Glutamatergic neuron (in vitro differentiated cells): ENCODE data around the gene RERG. TPM values are rescaled to one million over a fixed set of nuclear protein-coding genes. Genes with fewer than 3 reads are reported as not detected.

ENCODE experiments used
- DNase-seq: peaks from one replicate; pipeline ENCODE4 v3.0.0; 2022
- H3K27ac Mint-ChIP-seq: one replicate; pipeline ENCODE4 v1.8.0; 2020; ENCODE audit warnings: mild to moderate bottlenecking, mixed read lengths, inconsistent platforms; ENCODE audit not compliant: unreplicated experiment
- H3K27me3 Mint-ChIP-seq: one replicate; pipeline ENCODE4 v1.8.0; 2020; ENCODE audit warnings: mild to moderate bottlenecking, moderate library complexity, mixed read lengths, inconsistent platforms; ENCODE audit not compliant: unreplicated experiment
- H3K36me3 Mint-ChIP-seq: one replicate; pipeline ENCODE4 v1.8.0; 2020; ENCODE audit warnings: mild to moderate bottlenecking, mixed read lengths, inconsistent platforms; ENCODE audit not compliant: unreplicated experiment
- H3K4me1 Mint-ChIP-seq: one replicate; pipeline ENCODE4 v1.8.0; 2020; ENCODE audit warnings: mild to moderate bottlenecking, low read depth, mixed read lengths, inconsistent platforms; ENCODE audit not compliant: unreplicated experiment
- H3K4me3 Mint-ChIP-seq: one replicate; pipeline ENCODE4 v1.8.0; 2020; ENCODE audit warnings: mild to moderate bottlenecking, mixed read lengths, inconsistent platforms; ENCODE audit not compliant: unreplicated experiment
- H3K9me3 Mint-ChIP-seq: one replicate; pipeline ENCODE4 v1.8.0; 2020; ENCODE audit warnings: mild to moderate bottlenecking, moderate library complexity, mixed read lengths, inconsistent platforms; ENCODE audit not compliant: unreplicated experiment
- total RNA-seq: library from RNA; stranded (reverse); fragmentation: NEBNext Ultra II Directional; extraction: Animal tissue kit (Norgen Biotek cat#: 25700); gene quantifications from one replicate; pipeline ENCODE4 v1.2.1, GENCODE V29; 2021; ENCODE audit not compliant: unreplicated experiment
- TF ChIP-seq, protein P1 (sequence below): fragments of 200-600 bp; sonication (generic); IDR thresholded peaks from one replicate; pipeline ENCODE4 v1.5.0; 2021; ENCODE audit not compliant: partially characterized antibody, unreplicated experiment

RERG gene
- total RNA-seq, 1 donor from 2014 or later, result not detected

DNA sequence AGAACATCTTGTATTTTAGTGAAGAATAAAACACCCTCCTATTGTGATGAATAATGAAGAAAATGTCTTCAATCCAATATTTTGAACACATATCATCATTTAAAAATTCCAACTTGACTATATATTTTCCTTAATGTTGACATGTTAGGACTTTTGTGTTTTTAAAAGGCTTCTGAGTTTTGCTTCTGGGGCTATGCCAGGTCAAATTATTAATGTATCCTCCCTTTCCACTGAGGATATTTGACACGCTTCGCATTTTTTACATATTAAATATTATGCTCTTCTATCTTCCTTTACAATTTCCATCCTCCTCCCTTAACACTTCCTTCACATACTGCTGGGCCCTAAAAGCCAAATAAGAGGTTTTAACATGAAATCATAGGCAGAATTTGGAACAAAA lies 20.6 kb downstream of the RERG start:
- TF ChIP-seq, protein P1, sequence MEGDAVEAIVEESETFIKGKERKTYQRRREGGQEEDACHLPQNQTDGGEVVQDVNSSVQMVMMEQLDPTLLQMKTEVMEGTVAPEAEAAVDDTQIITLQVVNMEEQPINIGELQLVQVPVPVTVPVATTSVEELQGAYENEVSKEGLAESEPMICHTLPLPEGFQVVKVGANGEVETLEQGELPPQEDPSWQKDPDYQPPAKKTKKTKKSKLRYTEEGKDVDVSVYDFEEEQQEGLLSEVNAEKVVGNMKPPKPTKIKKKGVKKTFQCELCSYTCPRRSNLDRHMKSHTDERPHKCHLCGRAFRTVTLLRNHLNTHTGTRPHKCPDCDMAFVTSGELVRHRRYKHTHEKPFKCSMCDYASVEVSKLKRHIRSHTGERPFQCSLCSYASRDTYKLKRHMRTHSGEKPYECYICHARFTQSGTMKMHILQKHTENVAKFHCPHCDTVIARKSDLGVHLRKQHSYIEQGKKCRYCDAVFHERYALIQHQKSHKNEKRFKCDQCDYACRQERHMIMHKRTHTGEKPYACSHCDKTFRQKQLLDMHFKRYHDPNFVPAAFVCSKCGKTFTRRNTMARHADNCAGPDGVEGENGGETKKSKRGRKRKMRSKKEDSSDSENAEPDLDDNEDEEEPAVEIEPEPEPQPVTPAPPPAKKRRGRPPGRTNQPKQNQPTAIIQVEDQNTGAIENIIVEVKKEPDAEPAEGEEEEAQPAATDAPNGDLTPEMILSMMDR, result no peak
- Mint-ChIP-seq H3K4me3 (no peak overlapping the region), H3K4me1 (no peaks in the 10 kb centered on the region), H3K27me3 (no peaks in the 10 kb centered on the region), H3K36me3 (peaks cover 5% of the 10 kb centered on the region), H3K27ac (no peak overlapping the region), H3K9me3 (peaks cover 2% of the 10 kb centered on the region)
- DNase-seq, result no peak

GRCh38 chr12:15199930-15200329 lies 21.3 kb downstream of the RERG start:
- no peak for DNase-seq
- no peak overlapping the region for H3K27ac Mint-ChIP-seq
- H3K4me3 Mint-ChIP-seq, result no peak overlapping the region
- peaks cover 5% of the 10 kb centered on the region for H3K36me3 Mint-ChIP-seq
- no peaks in the 10 kb centered on the region for H3K4me1 Mint-ChIP-seq
- TF ChIP-seq, protein P1, result no peak
- no peaks in the 10 kb centered on the region for H3K27me3 Mint-ChIP-seq
- peaks cover 2% of the 10 kb centered on the region for H3K9me3 Mint-ChIP-seq

DNA sequence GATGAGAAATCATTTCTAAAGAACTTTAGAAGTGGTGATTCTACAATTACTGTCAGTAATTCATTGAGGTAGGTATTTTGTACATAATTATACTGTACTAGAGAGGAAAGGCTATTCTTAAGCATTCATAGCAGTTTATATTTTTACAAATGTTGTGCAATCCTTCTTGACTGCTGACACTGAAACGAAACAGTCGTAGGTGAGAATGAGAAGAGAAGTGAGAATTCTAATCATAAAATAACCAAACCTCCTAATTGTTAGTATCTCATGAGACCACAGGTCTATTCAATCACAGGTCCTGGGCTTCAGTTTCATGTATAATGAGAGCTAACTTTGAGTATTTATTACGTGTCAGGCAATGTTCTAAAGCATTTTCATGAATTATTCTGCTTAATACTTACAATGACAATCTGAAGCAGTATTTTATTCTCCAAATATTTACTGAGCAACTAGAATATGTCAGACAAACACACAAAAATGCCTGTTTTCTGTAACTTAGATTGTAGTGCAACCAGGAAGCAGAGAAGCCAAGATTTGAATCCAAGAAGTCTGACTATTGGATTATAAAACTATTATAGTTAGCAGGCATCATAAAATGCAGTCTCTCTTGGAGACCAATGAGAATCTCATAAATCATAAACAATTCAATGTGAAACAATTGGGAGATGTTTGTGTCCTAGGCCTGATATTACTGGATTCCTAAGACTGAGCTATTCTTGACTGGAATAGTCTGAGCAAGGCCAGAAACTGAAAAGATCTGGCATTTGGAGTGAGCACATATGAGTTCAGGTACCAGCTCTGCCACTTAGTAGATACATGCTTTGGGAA lies 24.3 kb downstream of the RERG start:
- Mint-ChIP-seq H3K36me3 (no peaks in the 10 kb centered on the region), H3K27me3 (no peaks in the 10 kb centered on the region), H3K4me1 (no peaks in the 10 kb centered on the region), H3K9me3 (no peaks in the 10 kb centered on the region), H3K27ac (no peak overlapping the region), H3K4me3 (no peak overlapping the region)
- DNase-seq, result no peak
- TF ChIP-seq, protein P1, result no peak

GRCh38 chr12:15196221-15196620 lies 25.0 kb downstream of the RERG start:
- TF ChIP-seq, protein P1, result no peak
- no peaks in the 10 kb centered on the region for H3K9me3 Mint-ChIP-seq
- no peaks in the 10 kb centered on the region for H3K4me1 Mint-ChIP-seq
- H3K4me3 Mint-ChIP-seq, result no peak overlapping the region
- H3K27ac Mint-ChIP-seq, result no peak overlapping the region
- H3K36me3 Mint-ChIP-seq, result no peaks in the 10 kb centered on the region
- peaks cover 2% of the 10 kb centered on the region for H3K27me3 Mint-ChIP-seq
- no peak for DNase-seq
